G401 (cell line): ENCODE results near the gene BCAM. TPM values are rescaled to one million over a fixed set of nuclear protein-coding genes. Genes with fewer than 3 reads are reported as not detected.
"Not testable (repeated sequence)": the region's sequence is repeated elsewhere in the genome, so short reads cannot be mapped to it uniquely, and the experiment has no call there.

Experiments
- DNase-seq: peaks from one replicate; pipeline ENCODE4 v3.0.0-alpha.2; 2015; ENCODE audit warnings: low spot score
- in situ Hi-C: cut with HindIII; loops from 2 replicates; pipeline ENCODE4 v1.10.0; 2016; ENCODE audit warnings: low sequenced_read_pairs, mixed read lengths
- total RNA-seq: library from RNA; depleted of rRNA; stranded (reverse); fragments of >200 nt; shearing (Covaris generic); gene quantifications from 2 replicates; pipeline ENCODE4 v1.2.3, GENCODE V29; 2014

BCAM gene
- total RNA-seq, 1 experiment from 2014 or later = 28.5 TPM

DNA sequence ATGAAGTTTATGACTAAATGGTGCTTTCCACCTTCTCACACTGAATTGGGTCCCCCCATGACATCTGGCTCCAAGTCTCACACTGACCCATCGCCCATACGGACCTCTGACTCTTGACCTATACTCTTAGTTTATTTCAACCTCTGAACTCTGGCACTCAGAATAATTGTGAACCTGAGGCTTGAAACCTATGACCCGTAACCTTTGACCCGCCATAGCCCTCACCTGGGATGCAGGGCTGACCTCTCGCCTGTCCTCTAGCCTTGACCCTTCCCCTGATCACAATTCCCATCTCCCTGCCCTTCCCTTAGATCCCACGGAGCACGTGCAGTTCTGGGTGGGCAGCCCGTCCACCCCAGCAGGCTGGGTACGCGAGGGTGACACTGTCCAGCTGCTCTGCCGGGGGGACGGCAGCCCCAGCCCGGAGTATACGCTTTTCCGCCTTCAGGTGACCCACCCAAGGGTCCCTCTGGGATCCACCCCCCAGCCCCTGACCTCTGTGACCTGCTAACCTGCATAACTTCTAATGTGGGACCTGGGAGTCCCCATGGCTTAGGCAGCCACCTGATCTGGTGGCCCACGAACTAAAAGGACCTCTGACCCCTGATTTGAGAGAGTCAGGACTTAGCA lies 5.1 kb downstream of the BCAM start:
- DNase-seq = no peak
- in situ Hi-C loops = no loop called here

DNA sequence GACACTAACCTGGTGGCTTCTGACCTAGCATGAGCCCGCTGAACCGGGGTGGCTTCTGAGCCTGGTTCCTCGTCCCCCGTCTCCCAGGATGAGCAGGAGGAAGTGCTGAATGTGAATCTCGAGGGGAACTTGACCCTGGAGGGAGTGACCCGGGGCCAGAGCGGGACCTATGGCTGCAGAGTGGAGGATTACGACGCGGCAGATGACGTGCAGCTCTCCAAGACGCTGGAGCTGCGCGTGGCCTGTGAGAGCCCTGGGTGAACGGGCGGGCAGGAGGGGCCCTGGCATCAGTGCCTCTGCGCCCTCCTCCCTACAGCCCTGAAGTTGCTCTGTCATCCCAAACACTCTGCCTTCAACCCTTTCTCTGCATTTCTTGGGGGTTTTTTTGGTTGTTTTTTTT lies 5.6 kb downstream of the BCAM start:
- no peak for DNase-seq
- in situ Hi-C loops = no loop called here

DNA sequence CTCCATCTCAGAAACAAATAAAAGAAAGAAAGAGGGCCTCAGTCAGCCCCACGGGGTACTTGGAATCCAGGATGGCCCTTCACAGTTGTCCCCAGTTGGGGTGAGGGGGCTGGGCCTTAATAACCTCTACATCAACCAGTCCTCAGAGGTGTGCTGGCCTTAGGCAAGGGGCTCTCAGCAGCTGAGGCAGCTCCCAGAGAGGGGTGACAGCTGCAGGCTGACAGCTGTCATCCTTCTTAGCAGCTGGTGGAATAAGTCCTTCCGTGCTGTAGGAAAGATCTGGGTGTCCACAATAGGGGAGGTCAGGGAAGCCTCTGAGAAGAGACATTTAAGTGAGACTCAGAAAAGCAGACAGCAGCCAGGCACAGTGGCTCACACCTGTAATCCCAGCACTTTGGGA lies 7.4 kb downstream of the BCAM start:
- in situ Hi-C loops = no loop called here
- DNase-seq = no peak

DNA sequence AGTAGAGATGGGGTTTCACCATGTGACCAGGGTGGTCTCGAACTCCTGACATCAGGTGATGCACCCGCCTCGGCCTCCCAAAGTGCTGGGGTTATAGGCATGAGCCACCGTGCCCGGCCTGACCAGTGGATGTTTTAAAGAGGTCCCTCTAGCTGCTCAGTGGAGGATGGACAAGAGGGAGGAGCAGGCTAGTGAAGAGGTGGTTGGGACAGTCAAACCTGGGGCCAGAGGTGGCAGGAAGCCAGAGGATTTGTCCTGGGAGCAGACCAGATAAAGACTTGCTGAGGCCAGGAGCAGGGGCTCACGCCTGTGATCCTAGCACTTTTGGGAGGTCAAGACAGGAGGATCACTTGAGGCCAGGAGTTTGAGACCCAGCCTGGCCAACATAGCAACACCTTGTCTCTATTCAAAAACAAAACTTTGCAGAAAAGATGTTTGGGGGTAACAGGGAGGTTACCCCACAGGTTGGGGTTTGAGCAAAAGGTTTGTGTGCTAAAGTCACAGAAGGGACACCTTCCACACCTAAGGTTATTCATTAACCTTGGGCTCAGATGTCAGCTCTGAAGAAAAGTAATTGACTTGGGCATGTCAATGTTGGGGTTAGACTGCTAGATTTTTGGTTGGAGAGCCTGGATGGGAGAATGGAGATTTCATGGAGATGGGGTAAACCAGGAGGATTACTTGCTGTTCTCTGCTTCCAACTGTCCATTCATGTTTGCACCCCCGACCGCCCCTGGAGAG lies 9.0 kb downstream of the BCAM start:
- no peak for DNase-seq

DNA sequence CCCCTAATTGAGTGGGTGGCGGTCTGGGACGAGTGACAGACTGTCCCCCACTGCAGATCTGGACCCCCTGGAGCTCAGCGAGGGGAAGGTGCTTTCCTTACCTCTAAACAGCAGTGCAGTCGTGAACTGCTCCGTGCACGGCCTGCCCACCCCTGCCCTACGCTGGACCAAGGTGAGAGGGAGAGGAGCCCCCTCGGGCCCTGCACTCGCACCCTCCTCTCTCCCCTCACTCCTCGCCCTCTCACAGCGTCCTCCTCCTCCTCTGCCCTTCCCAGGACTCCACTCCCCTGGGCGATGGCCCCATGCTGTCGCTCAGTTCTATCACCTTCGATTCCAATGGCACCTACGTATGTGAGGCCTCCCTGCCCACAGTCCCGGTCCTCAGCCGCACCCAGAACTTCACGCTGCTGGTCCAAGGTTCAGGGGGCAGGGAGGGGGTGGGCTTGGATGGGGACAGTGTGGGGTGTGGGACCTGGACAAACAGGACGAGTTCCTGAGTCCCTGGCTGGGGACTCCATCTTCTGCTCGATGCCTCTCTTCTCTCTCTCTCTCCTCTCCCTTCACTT lies 9.6 kb downstream of the BCAM start:
- in situ Hi-C loops = no loop called here
- no peak for DNase-seq

More for the DNA sequence above, 9.0 kb downstream of the BCAM start:
- in situ Hi-C loops = no loop called here

GRCh38 chr19:44819246-44819832 lies 10.4 kb downstream of the BCAM start:
- no peak for DNase-seq
- in situ Hi-C loops = no loop called here

GRCh38 chr19:44820648-44821609 lies 12.0 kb downstream of the BCAM start:
- no peak for DNase-seq
- in situ Hi-C loops = no loop called here

DNA sequence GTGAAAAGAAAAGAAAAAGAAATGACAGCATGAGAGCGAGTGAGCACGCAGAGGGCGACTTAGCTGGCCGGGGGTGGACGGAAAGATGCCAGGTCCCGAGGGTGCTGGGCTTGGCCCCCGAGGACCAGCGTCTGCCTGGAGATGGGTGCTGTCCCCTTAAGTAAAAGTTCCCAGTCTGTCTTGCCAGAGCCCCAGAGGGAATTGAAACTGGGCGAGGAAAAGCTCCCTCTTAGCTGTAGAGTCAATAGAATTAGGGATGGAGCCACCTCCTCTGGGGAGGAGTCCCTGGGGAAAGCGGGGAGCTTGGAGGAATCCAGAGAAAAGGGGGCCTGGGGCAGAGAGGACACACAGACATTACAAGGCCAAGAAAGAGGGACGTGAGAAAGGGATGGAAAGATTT lies 13.3 kb downstream of the BCAM start:
- DNase-seq = no peak
- in situ Hi-C loops = no loop called here

DNA sequence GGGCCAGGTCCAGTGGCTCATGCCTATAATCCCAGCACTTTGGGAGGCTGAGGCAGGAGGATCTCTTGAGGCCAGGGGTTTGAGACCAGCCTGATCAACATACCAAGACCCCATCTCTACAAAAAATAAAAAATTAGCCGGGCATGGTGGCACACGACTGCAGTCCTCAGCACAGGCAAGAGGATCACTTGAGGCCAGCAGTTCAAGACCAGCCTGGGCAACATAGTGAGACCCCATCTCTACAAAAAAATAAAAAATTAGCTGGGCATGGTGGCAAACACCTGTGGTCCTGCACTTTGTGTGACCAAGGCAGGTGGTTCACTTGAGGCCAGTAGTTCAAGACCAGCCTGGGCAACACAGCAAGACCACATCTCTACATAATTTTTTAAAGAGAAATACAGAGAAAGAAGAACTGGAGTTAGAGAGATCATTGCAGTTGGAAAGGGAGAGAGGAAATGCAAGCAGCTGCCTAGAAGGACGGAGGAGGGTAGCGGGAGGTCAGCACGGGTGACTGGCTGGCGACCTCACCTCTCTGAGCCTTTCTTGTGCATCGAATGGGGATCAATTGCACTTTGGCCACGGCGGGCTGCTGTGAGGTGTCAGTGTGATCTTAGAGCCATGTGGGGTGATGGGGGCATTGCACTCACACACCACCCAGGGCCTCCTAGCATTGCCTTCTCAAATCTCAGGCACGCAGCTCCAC lies 13.9 kb downstream of the BCAM start:
- DNase-seq = no peak
- in situ Hi-C loops = no loop called here

DNA sequence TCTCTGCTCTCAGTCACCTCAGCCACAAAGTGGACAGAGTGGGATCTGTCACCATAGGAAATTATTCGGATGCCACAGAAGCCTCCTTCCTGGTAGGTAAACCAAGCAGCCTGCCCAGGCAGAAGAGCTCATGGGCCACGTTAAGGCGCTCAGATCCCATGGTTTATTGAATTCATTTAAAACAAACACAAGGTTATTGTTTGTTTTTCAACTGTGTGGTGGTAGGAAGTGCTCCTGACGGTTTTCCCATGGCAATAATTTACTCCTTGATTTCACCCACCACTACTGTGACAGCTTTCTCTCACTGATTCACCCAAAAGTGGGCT lies 14.4 kb downstream of the BCAM start:
- in situ Hi-C loops = no loop called here
- DNase-seq = no peak

DNA sequence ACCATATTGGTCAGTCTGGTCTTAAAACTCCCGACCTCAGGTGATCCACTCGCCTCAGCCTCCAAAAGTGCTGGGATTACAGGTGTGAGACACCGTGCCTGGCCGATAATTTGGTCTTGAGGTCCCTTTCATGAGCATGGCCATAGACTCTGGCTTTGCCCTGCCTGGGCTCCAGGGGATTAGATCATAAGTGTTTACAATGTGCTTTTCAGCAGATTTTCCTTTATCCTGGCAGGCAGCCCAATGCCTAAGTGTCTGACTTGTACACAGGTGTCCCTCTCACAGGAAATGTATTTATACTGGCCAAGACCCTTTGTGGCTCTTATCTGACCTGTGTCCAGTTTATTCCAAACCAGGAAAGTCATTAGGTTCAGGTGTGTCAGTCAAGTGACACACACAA lies 15.9 kb downstream of the BCAM start:
- in situ Hi-C loops = loop anchor here (25.0 kb wide), 1 partner anchor 112 kb away; no protein-coding TSS in a partner anchor
- no peak for DNase-seq

GRCh38 chr19:44832875-44833274 lies 24.0 kb downstream of the BCAM start:
- not testable (repeated sequence) for DNase-seq
- in situ Hi-C loops = loop anchor here (25.0 kb wide), 1 partner anchor 121 kb away; no protein-coding TSS in a partner anchor

- DNase-seq = not testable (repeated sequence)
- in situ Hi-C loops = loop anchor here (25.0 kb wide), 1 partner anchor 122 kb away; no protein-coding TSS in a partner anchor
These were observed 25.5 kb downstream of the BCAM start for GRCh38 chr19:44834399-44834798.

DNA sequence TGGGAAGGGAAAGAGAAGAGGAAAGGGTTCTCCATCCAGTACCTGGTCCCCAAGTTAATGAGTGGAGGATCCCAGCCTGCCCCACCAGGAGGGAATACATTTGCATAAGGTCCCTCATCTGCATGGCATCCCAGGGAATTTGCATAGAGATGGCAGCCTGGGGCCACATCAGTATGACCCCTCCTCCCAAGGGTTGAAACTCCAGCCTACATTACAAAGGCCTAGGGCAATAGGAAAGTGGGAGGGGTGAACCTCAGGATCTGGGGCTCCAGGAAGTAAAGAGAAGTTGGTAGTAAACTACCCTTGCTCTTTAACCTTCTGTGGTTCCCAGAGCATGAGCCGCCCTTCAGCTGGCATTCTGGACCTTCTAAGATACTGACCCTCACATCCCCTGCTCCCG lies 30.4 kb downstream of the BCAM start:
- in situ Hi-C loops = loop anchor here (25.0 kb wide), 1 partner anchor 127 kb away; no protein-coding TSS in a partner anchor
- no peak for DNase-seq

DNA sequence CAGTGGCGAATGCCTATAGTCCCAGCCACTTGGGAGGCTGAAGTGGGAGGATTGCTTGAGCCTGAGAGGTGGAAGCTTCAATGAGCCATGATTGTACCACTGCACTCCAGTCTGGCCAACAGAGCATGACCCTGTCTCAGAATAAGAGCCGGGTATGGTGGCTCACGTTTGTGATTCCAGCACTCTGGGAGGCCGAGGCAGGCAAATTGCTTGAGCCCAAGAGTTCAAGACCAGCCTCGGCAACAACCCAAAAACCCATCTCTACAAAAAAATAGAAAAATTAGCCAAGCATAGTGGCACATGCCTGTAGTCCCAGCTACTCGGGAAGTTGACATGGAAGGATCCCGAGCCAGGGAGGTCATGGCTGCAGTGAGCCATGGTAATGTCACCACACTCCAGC lies 31.9 kb downstream of the BCAM start:
- no peak for DNase-seq
- in situ Hi-C loops = loop anchor here (25.0 kb wide), 1 partner anchor 129 kb away; no protein-coding TSS in a partner anchor

DNA sequence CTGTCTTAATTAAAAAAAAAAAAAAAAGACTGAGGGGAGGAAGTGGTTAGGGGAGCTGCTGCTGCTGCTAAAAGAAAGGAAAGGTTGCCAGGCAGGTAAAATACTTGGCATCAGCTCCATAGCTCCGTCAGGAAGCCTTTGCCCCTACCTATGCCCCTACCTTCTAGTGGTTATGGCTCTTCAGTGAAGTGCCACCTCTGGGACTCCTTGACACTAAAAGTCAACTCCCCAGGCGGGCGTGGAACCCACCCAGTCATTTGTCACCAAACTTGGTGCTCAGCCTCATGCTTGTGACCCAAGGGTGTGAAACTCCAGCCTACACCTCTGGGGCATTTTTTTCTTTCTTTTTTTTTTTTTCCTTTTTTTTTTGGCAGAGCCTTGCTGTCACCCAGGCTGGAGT lies 32.3 kb downstream of the BCAM start:
- in situ Hi-C loops = loop anchor here (25.0 kb wide), 1 partner anchor 129 kb away; no protein-coding TSS in a partner anchor
- no peak for DNase-seq

GRCh38 chr19:44845286-44845611 lies 36.3 kb downstream of the BCAM start:
- no peak for DNase-seq
- in situ Hi-C loops = loop anchor here (25.0 kb wide), 1 partner anchor 133 kb away; no protein-coding TSS in a partner anchor
